GM12878 (cell line): Measurements from ENCODE around the gene ZNF839. TPM values are rescaled to one million over a fixed set of nuclear protein-coding genes. Genes with fewer than 3 reads are reported as not detected.

Experiments used
- ATAC-seq: fragments of 200-7000 bp; cut with Tn5 transposase; 3 replicates; pipeline ENCODE4 v1.9.1; 2020; ENCODE audit warnings: mild to moderate bottlenecking, moderate library complexity
- BruUV-seq: library from RNA; stranded (reverse); fragments of 400-500 nt; replicated peaks from 2 replicates; lab custom pipeline; 2021; lab: Mats Ljungman, UMichigan
- CTCF ChIA-PET: fragments of 300-600 bp; sonication (Branson Sonifier 250); formaldehyde crosslinking; extraction: SDS; loops from one replicate; lab custom pipeline; 2021; ENCODE audit warnings: inconsistent platforms; lab: Yijun Ruan, JAX
- POLR2A ChIA-PET: fragments of 350-600 bp; formaldehyde crosslinking; extraction: SDS; loops from one replicate; lab custom pipeline; 2021; ENCODE audit warnings: inconsistent platforms; lab: Charles Lee
- RAD21 ChIA-PET: fragments of 300-600 bp; sonication (Branson Sonifier 250); formaldehyde crosslinking; loops from one replicate; lab custom pipeline; 2023; ENCODE audit warnings: antibody characterized with exemption; ENCODE audit not compliant: unreplicated experiment; lab: Charles Lee
- SMC1A ChIA-PET: fragments of 300-600 bp; sonication (Branson Sonifier 250); formaldehyde crosslinking; loops from one replicate; lab custom pipeline; 2023; ENCODE audit not compliant: unreplicated experiment, uncharacterized antibody; lab: Charles Lee
- DNase-seq: peaks from one replicate; pipeline ENCODE4 v3.0.0-alpha.2; 2011; ENCODE audit warnings: low read depth, low spot score
- FAIRE-seq: peaks from 3 replicates; lab custom pipeline; 2011; peaks lifted over from hg19 to GRCh38; lab: Jason Lieb, UNC
- H2AFZ ChIP-seq: 2 replicates; pipeline ENCODE4 v1.6.0; 2011; ENCODE audit warnings: low read depth, low read length, control low read depth; ENCODE audit not compliant: control insufficient read depth
- H3K27ac ChIP-seq: 2 replicates; pipeline ENCODE4 v1.5.1; 2011; ENCODE audit warnings: control low read depth; ENCODE audit not compliant: control insufficient read depth, insufficient read depth
- H3K27me3 ChIP-seq, 2 experiments: replicated peaks in 1 of 2; 2 replicates each; pipeline versions ENCODE4 v1.6.0 to v1.6.1; 2011; ENCODE audit warnings: low read length in 1 of 2; ENCODE audit not compliant: control insufficient read depth in 2 of 2, insufficient read depth in 2 of 2
- H3K36me3 ChIP-seq, 2 experiments: 2 replicates each; pipeline ENCODE4 v1.5.1; 2011; ENCODE audit warnings: low read length in 1 of 2; ENCODE audit not compliant: control insufficient read depth in 2 of 2, insufficient read depth in 2 of 2
- H3K4me1 ChIP-seq: 2 replicates; pipeline ENCODE4 v1.6.1; 2011; ENCODE audit warnings: mild to moderate bottlenecking, low read length, moderate library complexity, mixed read lengths; ENCODE audit not compliant: control insufficient read depth, insufficient read depth
- H3K4me2 ChIP-seq: 2 replicates; pipeline ENCODE4 v1.6.0; 2011; ENCODE audit warnings: control low read depth; ENCODE audit not compliant: control insufficient read depth, insufficient read depth
- H3K4me3 ChIP-seq: fragments of 200-600 bp; sonication (generic); 2 replicates; pipeline ENCODE4 v1.5.1; 2016
- H3K79me2 ChIP-seq: 2 replicates; pipeline ENCODE4 v1.6.0; 2011; ENCODE audit warnings: low read length; ENCODE audit not compliant: control insufficient read depth, insufficient read depth
- H3K9ac ChIP-seq: 2 replicates; pipeline ENCODE4 v1.8.0; 2011; ENCODE audit warnings: low read length, control low read depth, mixed read lengths; ENCODE audit not compliant: control insufficient read depth, insufficient read depth
- H3K9me3 ChIP-seq: replicated peaks from 3 replicates; pipeline ENCODE4 v1.5.1; 2011; ENCODE audit warnings: mild to moderate bottlenecking, low read length; ENCODE audit not compliant: control insufficient read depth, insufficient read depth
- H4K20me1 ChIP-seq: 2 replicates; pipeline ENCODE4 v1.6.0; 2011; ENCODE audit not compliant: control insufficient read depth, insufficient read depth
- EP300 ChIP-seq, 2 experiments: fragments of 150-350 bp in 1 of 2; IDR thresholded peaks; 2 replicates each; pipeline ENCODE4 v1.6.1; 2011 to 2012; ENCODE audit warnings: low read depth in 2 of 2, low read length in 2 of 2, borderline replicate concordance in 1 of 2, improper control_type of control experiment in 1 of 2, inconsistent platforms in 1 of 2; ENCODE audit not compliant: control insufficient read depth in 1 of 2
- GABPA ChIP-seq: IDR thresholded peaks from 2 replicates; pipeline ENCODE4 v1.6.1; 2014; ENCODE audit warnings: antibody characterized with exemption, low read depth, mild to moderate bottlenecking, inconsistent platforms
- HDAC2 ChIP-seq: fragments of 200-600 bp; sonication (generic); IDR thresholded peaks from 2 replicates; pipeline ENCODE4 v1.6.1; 2017
- IRF4 ChIP-seq: IDR thresholded peaks from 2 replicates; pipeline ENCODE4 v1.6.1; 2011; ENCODE audit warnings: low read depth, low read length
- PAX8 ChIP-seq: fragments of 450-650 bp; IDR thresholded peaks from 2 replicates; pipeline ENCODE4 v1.6.1; 2017; ENCODE audit warnings: mild to moderate bottlenecking, moderate library complexity
- RELA ChIP-seq: fragments of 450-650 bp; IDR thresholded peaks from 2 replicates; pipeline ENCODE4 v1.8.0; 2014; ENCODE audit warnings: borderline replicate concordance; ENCODE audit not compliant: partially characterized antibody
- WRNIP1 ChIP-seq: IDR thresholded peaks from 2 replicates; pipeline ENCODE4 v1.6.1; 2011; ENCODE audit warnings: low read depth, low read length, improper control_type of control experiment, borderline replicate concordance
- YY1 ChIP-seq: IDR thresholded peaks from 2 replicates; pipeline ENCODE4 v1.6.1; 2011; ENCODE audit warnings: low read depth, mild to moderate bottlenecking, low read length
- ZBTB4 ChIP-seq: fragments of 450-650 bp; formaldehyde crosslinking; IDR thresholded peaks from 2 replicates; pipeline ENCODE4 v1.4.0; 2022; ENCODE audit warnings: mild to moderate bottlenecking, moderate library complexity
- WGBS: methylation state at CpG from one replicate; pipeline ENCODE4 v1.1.6; 2016; ENCODE audit warnings: low lambda C conversion rate; ENCODE audit not compliant: insufficient replicate concordance, insufficient coverage; ENCODE audit errors: missing lambda C conversion rate; 5-methylcytosine and 5-hydroxymethylcytosine counted together
- in situ Hi-C: fragments of 300-500 bp; cut with MboI; formaldehyde crosslinking; loops from 9 replicates; pipeline ENCODE4 v1.14.3; 2018; ENCODE audit warnings: mixed read lengths
- intact Hi-C: fragments of 100-400 bp; cut with micrococcal nuclease; formaldehyde crosslinking; loops from one replicate; pipeline ENCODE4 v1.14.2; 2022; ENCODE audit not compliant: unreplicated experiment
- polyA plus RNA-seq, 11 experiments: library from polyadenylated mRNA; depleted of rRNA in 4 of 11; unstranded in 6 of 11; stranded (reverse) in 5 of 11; fragments of >200 nt; fragmentation: Nextera tagmentation in 4 of 11; fragmentation: Illumina TruSeq in 1 of 11; extraction: Ambion mirVana in 4 of 11; extraction: Trizol in 1 of 11; gene quantifications; 1 replicate in 1 of 11; 2 replicates in 10 of 11; pipeline versions ENCODE4 v1.2.1 to v1.2.3, GENCODE V29; 2011 to 2016; ENCODE audit warnings: inconsistent platforms in 2 of 11, missing spikeins in 2 of 11, low read depth in 1 of 11
- total RNA-seq, 4 experiments: library from RNA; depleted of rRNA in 3 of 4; stranded (reverse); fragments of >200 nt in 3 of 4; fragmentation: Illumina TruSeq in 1 of 4; extraction: Trizol in 1 of 4; gene quantifications; 2 replicates each; pipeline versions ENCODE4 v1.2.1 to v1.2.3, GENCODE V29; 2013 to 2021

ZNF839 gene
- total and polyA plus RNA-seq, 10 of the 15 experiments (the other 5 are each of a cell fraction or from before 2014, with no cell fraction given): 1.4 to 14.4 (median 8.6) TPM

DNA sequence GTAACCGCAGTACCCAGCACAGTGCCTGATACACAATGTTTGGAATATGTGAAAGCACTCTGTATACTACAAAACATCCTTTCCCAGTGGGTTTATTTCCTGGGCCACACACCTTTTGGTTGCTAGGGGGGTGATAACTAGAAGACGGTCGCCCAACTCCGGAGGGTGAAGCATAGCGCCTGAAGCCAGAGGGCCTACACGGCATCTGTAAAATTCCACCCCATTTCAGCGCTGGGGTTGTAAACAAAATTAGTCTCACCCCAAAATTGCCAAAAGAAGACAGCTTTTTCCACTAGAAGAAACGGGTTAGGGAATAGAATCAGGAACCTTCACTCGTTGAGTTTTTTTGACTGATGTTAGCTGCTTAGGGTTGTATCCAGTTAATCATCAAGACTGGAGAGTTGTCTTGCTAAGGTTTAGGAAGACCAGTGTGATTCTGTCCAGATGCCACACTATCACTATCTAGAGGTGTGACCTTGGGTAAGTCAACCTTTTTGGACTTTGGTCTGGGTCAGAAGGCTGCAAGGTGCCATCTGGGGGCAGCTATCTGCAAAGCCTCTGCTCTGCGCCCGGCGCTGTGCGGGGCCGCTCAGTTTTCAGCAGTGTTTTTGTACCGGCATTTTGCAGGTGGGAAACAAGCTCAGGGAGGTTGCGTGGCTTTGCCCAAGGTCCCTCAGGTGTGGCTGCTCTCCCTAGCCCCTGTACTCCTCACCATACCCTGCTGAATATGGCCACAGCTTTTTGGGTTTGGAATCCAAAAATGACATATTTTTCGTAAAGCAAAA lies 1.3 kb downstream of the ZNF839 start:
- peak overlapping the region; percentile 97 for H3K4me3 ChIP-seq
- no peaks in the 10 kb centered on the region for H3K27me3 ChIP-seq
- ATAC-seq (no peak), DNase-seq (no peak), FAIRE-seq (no peak)
- ChIA-PET CTCF (interaction anchor here (0.5 to 1.1 kb wide), 4 partner anchors 15 to 350 kb away, joined by 3 to 4 read pairs (median 4); no protein-coding TSS in a partner anchor), SMC1A (interaction anchor here (0.5 to 1.6 kb wide), 4 partner anchors 16 to 201 kb away, joined by 3 read pairs; partner anchors contain the start of gene MOK), POLR2A (no interaction called here), RAD21 (interaction anchor here (0.7 to 1.5 kb wide), 2 partner anchors 16 to 195 kb away, joined by 3 read pairs; partner anchors contain the start of gene MOK)
- intact Hi-C loops (no loop called here), in situ Hi-C loops (loop anchor here (25.0 kb wide), 1 partner anchor 559 kb away; the partner anchor contains the start of gene PPP2R5C)
- peak overlapping the region; percentile 95 for H3K4me2 ChIP-seq
- TF ChIP-seq HDAC2 (no peak), EP300 (IDR thresholded peaks at IDR 0.05; ENCODE audit: borderline replicate concordance in 1 of 2, control insufficient read depth in 1 of 2, low read depth in 2 of 2, low read length in 2 of 2) (no peak), IRF4 (no peak), RELA (no peak), PAX8 (no peak), ZBTB4 (no peak), WRNIP1 (no peak), GABPA (no peak), YY1 (no peak)
- no peaks in the 10 kb centered on the region for H4K20me1 ChIP-seq
- 98% methylated on average over 17 of the region's 17 CpGs for WGBS
- BruUV-seq: TSS peak; percentile 80
- peaks cover 18% of the 10 kb centered on the region for H3K4me1 ChIP-seq
- peaks cover 14% of the 10 kb centered on the region for H3K79me2 ChIP-seq
- peak overlapping the region; percentile 88 for H3K9ac ChIP-seq
- H3K9me3 ChIP-seq: no peaks in the 10 kb centered on the region
- no peaks in the 10 kb centered on the region for H3K36me3 ChIP-seq
- peak overlapping the region; percentile 68 for H2AFZ ChIP-seq
- peak overlapping the region; percentile 72; the same call in 1 of the 2 replicates for H3K27ac ChIP-seq
